OCI-LY1 (cell line): ENCODE results near the gene SEMA4G.

Experiments
- H2AFZ ChIP-seq: fragments of 200-600 bp; sonication (generic), shearing (Covaris generic); 2 replicates; pipeline ENCODE4 v1.6.0; 2014; ENCODE audit warnings: antibody characterized with exemption, mild to moderate bottlenecking, low read length
- H3F3A ChIP-seq: fragments of 200-600 bp; sonication (generic), shearing (Covaris generic); 2 replicates; pipeline ENCODE4 v1.6.0; 2014; ENCODE audit warnings: mild to moderate bottlenecking, antibody characterized with exemption, low read length, moderate library complexity; ENCODE audit not compliant: insufficient read depth
- H3K27ac ChIP-seq: fragments of 200-600 bp; sonication (generic); 2 replicates; pipeline ENCODE4 v1.5.1; 2014; ENCODE audit warnings: low read length, mixed run types, mild to moderate bottlenecking, low read depth; ENCODE audit not compliant: poor library complexity, severe bottlenecking
- H3K27me3 ChIP-seq: fragments of 200-600 bp; sonication (generic); 2 replicates; pipeline ENCODE4 v1.6.0; 2014; ENCODE audit warnings: antibody characterized with exemption, mild to moderate bottlenecking, low read length, moderate library complexity; ENCODE audit not compliant: insufficient read depth
- H3K36me3 ChIP-seq: fragments of 200-600 bp; sonication (generic); 2 replicates; pipeline ENCODE4 v1.6.1; 2014; ENCODE audit warnings: mild to moderate bottlenecking, antibody characterized with exemption, low read length, moderate library complexity, mixed read lengths; ENCODE audit not compliant: insufficient read depth
- H3K4me1 ChIP-seq: fragments of 200-600 bp; sonication (generic); 2 replicates; pipeline ENCODE4 v1.5.1; 2014; ENCODE audit warnings: mild to moderate bottlenecking, low read length, moderate library complexity; ENCODE audit not compliant: insufficient read depth, severe bottlenecking
- H3K4me2 ChIP-seq: fragments of 200-600 bp; sonication (generic), shearing (Covaris generic); 2 replicates; pipeline ENCODE4 v1.6.1; 2014; ENCODE audit warnings: low read length
- H3K4me3 ChIP-seq: fragments of 200-600 bp; sonication (generic); 2 replicates; pipeline ENCODE4 v1.5.1; 2014; ENCODE audit warnings: low read length, low read depth, mild to moderate bottlenecking, mixed read lengths; ENCODE audit not compliant: poor library complexity, severe bottlenecking
- H3K79me2 ChIP-seq: fragments of 200-600 bp; shearing (Covaris generic); 2 replicates; pipeline ENCODE4 v1.6.1; 2016; ENCODE audit warnings: mixed run types, low read length, mixed read lengths; ENCODE audit not compliant: insufficient read depth
- H3K9ac ChIP-seq: fragments of 200-600 bp; sonication (generic), shearing (Covaris generic); 2 replicates; pipeline ENCODE4 v1.6.1; 2014; ENCODE audit warnings: mild to moderate bottlenecking, low read length, mixed read lengths
- H3K9me2 ChIP-seq: fragments of 200-600 bp; sonication (generic), shearing (Covaris generic); 2 replicates; pipeline ENCODE4 v1.6.1; 2014; ENCODE audit warnings: low read depth, mild to moderate bottlenecking, low read length, mixed read lengths
- H3K9me3 ChIP-seq: fragments of 200-600 bp; shearing (Covaris generic); 2 replicates; pipeline ENCODE4 v1.6.1; 2014; ENCODE audit warnings: low read length, mixed read lengths
- H4K20me1 ChIP-seq: fragments of 200-600 bp; sonication (generic), shearing (Covaris generic); 2 replicates; pipeline ENCODE4 v1.6.0; 2016; ENCODE audit warnings: mild to moderate bottlenecking, low read length; ENCODE audit not compliant: insufficient read depth
- EZH2 ChIP-seq: fragments of 200-600 bp; sonication (generic), shearing (Covaris generic); IDR thresholded peaks from 2 replicates; pipeline ENCODE4 v1.8.0; 2017; ENCODE audit warnings: borderline replicate concordance, mixed run types, mild to moderate bottlenecking, antibody characterized with exemption, low read length, moderate library complexity, mixed read lengths
- TF ChIP-seq, protein P1 (sequence below): fragments of 200-600 bp; sonication (generic), shearing (Covaris generic); IDR thresholded peaks from 2 replicates; pipeline ENCODE4 v1.5.1; 2017; ENCODE audit warnings: mild to moderate bottlenecking, antibody characterized with exemption, low read length, moderate library complexity, mixed read lengths

Gene SEMA4G

DNA sequence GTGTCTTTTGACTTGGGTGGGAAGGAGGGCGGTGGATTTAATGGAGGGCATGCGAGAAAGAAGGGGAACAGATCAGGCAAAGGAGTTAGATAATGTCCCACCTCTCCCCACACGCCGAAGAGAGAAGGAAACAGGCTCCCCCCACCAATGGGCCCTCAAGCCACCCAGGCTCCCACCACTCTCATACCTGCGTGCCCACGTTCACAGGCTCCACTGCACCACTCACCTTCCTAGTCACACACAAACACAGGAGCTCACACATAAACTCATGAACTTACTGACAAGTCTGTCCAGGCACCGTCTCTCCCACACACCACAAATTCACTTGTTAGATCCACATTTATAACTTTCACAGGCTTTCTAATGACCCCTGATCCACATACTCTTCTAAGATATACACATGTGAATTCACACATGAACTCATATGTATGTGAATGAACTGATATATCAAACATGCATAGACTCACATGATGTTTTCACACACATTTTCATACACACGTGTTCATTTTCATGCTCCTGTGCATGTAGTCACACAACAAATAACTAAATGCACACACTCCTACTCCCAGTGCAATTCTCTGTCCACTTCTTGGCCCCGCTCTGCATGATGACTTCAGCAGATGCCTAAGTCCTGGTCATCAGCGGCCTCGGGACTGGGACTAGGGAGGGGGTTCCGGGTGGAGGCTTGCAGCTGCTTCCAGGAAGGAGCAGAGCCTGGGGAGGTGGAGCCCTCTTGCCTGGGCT lies 31.8 kb downstream of the SEMA4G start:
- no peak overlapping the region for H3K4me3 ChIP-seq
- H3K79me2 ChIP-seq, result no peaks in the 10 kb centered on the region
- H3K27ac ChIP-seq, result no peak overlapping the region
- H3K27me3 ChIP-seq, result no peaks in the 10 kb centered on the region
- H3K9me3 ChIP-seq, result no peaks in the 10 kb centered on the region
- no peaks in the 10 kb centered on the region for H3K36me3 ChIP-seq
- no peak overlapping the region for H2AFZ ChIP-seq
- no peaks in the 10 kb centered on the region; the same call in 1 of the 2 replicates for H3F3A ChIP-seq
- H3K4me1 ChIP-seq, result peaks cover 18% of the 10 kb centered on the region
- no peaks in the 10 kb centered on the region for H4K20me1 ChIP-seq
- H3K4me2 ChIP-seq, result no peak overlapping the region
- H3K9ac ChIP-seq, result no peak overlapping the region
- no peaks in the 10 kb centered on the region for H3K9me2 ChIP-seq
- TF ChIP-seq EZH2, result no peak
- TF ChIP-seq, protein P1, sequence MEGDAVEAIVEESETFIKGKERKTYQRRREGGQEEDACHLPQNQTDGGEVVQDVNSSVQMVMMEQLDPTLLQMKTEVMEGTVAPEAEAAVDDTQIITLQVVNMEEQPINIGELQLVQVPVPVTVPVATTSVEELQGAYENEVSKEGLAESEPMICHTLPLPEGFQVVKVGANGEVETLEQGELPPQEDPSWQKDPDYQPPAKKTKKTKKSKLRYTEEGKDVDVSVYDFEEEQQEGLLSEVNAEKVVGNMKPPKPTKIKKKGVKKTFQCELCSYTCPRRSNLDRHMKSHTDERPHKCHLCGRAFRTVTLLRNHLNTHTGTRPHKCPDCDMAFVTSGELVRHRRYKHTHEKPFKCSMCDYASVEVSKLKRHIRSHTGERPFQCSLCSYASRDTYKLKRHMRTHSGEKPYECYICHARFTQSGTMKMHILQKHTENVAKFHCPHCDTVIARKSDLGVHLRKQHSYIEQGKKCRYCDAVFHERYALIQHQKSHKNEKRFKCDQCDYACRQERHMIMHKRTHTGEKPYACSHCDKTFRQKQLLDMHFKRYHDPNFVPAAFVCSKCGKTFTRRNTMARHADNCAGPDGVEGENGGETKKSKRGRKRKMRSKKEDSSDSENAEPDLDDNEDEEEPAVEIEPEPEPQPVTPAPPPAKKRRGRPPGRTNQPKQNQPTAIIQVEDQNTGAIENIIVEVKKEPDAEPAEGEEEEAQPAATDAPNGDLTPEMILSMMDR, result no peak

- H3F3A ChIP-seq, result no peaks in the 10 kb centered on the region; the same call in 1 of the 2 replicates
- H3K9me2 ChIP-seq, result no peaks in the 10 kb centered on the region
- no peaks in the 10 kb centered on the region for H3K9me3 ChIP-seq
- no peak overlapping the region for H3K27ac ChIP-seq
- H3K27me3 ChIP-seq, result no peaks in the 10 kb centered on the region
- TF ChIP-seq, protein P1, result no peak
- TF ChIP-seq EZH2, result no peak
- H4K20me1 ChIP-seq, result no peaks in the 10 kb centered on the region
- no peak overlapping the region for H3K4me2 ChIP-seq
- no peaks in the 10 kb centered on the region for H3K36me3 ChIP-seq
- no peak overlapping the region for H3K9ac ChIP-seq
- no peaks in the 10 kb centered on the region for H3K79me2 ChIP-seq
- peaks cover 14% of the 10 kb centered on the region for H3K4me1 ChIP-seq
- H3K4me3 ChIP-seq, result no peak overlapping the region
- no peak overlapping the region for H2AFZ ChIP-seq
Measured at GRCh38 chr10:101001659-101002035, 32.3 kb downstream of the SEMA4G start.

DNA sequence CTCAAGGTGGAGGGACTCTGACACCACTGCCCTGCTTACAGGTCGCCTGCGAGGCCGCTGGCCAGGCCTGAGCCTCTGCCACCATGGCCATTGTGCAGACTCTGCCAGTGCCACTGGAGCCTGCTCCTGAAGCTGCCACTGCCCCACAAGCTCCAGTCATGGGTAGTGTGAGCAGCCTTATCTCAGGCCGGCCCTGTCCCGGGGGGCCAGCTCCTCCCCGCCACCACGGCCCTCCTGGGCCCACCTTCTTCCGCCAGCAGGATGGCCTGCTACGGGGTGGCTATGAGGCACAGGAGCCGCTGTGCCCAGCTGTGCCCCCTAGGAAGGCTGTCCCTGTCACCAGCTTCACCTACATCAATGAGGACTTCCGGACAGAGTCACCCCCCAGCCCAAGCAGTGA lies 33.2 kb downstream of the SEMA4G start:
- Histone ChIP-seq H3K27me3 (no peaks in the 10 kb centered on the region), H3F3A (no peaks in the 10 kb centered on the region; the same call in 1 of the 2 replicates), H3K9me2 (no peaks in the 10 kb centered on the region), H3K79me2 (no peaks in the 10 kb centered on the region), H3K4me2 (no peak overlapping the region), H3K9ac (no peak overlapping the region), H3K9me3 (no peaks in the 10 kb centered on the region), H3K4me1 (peaks cover 9% of the 10 kb centered on the region), H3K27ac (no peak overlapping the region), H3K36me3 (no peaks in the 10 kb centered on the region), H2AFZ (no peak overlapping the region), H3K4me3 (no peak overlapping the region), H4K20me1 (no peaks in the 10 kb centered on the region)
- no peak for TF ChIP-seq EZH2
- TF ChIP-seq, protein P1, result no peak
